Activated CD4-positive, CD25-positive, alpha-beta regulatory T cell treated with anti-CD3 and anti-CD28 coated beads, Interleukin-2, amount 50 U/mL, for 16 hours (primary cell): ENCODE measurements around the gene HORMAD2.

Experiments used
- DNase-seq: peaks from one replicate; pipeline ENCODE4 v3.0.0-alpha.2; 2020; ENCODE audit warnings: low read depth, low spot score

HORMAD2 gene

DNA sequence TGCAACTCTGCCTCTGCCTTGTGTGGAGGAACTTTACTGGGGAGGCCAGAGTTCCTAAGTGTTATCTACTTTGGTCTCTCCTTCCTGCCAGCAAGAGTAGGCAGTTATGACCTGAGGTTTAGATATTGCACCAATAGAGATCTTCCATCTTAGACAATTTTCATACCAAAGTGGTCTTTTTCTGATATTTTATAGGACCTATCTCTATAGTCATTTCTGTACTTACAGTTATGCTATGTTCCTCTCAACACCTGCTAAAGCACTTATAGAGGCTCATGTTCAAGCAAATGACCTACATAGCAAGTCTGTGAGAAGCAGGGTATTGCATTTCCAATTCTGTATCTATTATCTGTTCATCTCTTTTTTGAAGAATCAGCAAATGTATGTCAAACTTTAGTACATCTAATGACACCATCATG is 80.8 kb downstream of the HORMAD2 start:
- no peak for DNase-seq

DNA sequence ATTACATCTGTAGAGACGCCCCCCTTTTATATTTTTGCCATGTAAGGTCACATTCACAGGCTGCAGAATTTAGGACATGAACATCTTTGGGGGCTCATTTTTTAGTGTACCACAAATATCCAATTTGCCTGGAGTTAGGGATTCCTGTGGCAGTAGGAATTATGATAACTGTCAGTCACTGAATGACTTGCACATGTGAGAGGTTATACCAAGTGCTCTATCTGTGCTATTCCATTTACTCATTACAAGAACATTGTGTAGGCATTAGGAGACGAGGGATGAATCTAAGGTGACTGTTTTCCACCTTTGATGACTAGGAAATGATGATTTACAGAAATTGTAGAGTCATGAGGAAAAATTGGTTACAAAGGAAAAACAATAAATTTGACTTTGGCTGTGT is 87.0 kb downstream of the HORMAD2 start:
- DNase-seq = no peak

DNA sequence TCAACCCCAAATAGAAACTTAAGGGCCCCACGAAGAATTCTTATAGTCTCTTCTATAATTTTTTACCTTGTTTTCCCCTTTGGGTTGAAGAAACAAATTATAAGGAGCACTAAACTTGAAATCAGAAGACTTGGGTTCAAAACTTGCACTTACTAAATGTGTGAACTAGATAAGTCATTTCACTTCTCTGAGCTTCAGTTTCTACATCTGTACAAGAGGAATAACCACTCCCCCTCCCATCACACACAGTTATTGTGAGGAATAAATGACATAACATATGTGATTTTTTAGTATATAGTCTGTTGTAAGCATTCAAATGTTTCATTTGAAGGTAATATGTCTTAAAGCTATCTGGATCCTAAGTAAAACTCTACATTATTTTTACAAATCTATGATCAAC is 87.5 kb downstream of the HORMAD2 start:
- no peak for DNase-seq

DNA sequence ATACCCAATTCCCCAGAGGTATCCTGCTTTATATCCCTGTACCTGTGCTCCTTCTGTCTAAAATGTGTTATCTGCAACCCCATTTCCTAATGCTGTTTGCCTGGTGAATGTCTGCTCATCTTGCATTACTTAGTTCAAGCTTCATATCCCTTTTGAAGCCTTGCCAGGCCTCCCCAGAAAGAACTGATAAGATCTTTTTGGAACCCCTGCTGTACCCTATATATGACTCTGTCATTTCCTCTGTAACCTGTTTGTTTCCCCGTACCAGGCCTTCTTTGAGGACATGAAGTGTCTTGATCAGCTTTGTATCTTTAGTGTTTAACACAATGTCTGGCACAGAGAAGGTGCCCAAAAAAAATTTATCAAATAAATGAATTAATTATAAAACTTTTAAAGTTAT is 88.7 kb downstream of the HORMAD2 start:
- DNase-seq = no peak

DNA sequence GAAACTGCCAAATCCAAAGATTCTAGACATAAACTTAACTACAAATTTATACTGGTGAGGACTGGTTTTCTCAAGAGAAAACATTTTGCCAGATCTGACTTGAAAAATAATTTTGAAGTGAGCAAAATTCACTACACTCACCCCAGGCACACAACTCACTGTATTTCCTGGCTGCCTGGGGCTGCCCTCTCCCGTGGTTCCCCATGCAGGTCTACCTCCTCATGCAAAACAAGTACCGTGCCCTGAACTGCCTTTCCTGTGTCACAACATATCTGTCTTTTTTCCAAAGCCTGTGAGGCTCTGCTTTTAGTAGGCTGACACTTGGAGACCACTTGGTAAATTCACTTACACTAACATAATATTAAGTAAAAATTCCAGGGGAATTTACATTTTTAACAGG is 89.9 kb downstream of the HORMAD2 start:
- no peak for DNase-seq

DNA sequence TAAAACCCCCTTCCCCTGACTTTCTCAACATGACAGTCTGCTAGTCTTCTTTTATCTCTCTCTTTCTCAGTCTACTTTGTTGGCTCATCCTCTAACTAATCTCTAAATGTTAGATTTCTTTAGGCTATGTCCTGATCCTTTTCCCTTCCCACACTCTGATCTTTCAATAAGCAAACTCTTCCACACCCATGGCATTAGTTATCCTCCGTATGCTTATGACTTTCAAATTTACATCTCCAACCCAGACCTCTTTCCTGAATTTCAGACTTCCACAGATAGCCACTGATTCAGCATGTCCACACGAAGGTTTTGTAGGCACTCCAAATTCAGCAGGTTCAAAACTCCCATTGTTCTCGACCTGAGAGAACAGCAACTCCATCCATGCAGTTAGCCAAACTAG is 90.7 kb downstream of the HORMAD2 start:
- no peak for DNase-seq

DNA sequence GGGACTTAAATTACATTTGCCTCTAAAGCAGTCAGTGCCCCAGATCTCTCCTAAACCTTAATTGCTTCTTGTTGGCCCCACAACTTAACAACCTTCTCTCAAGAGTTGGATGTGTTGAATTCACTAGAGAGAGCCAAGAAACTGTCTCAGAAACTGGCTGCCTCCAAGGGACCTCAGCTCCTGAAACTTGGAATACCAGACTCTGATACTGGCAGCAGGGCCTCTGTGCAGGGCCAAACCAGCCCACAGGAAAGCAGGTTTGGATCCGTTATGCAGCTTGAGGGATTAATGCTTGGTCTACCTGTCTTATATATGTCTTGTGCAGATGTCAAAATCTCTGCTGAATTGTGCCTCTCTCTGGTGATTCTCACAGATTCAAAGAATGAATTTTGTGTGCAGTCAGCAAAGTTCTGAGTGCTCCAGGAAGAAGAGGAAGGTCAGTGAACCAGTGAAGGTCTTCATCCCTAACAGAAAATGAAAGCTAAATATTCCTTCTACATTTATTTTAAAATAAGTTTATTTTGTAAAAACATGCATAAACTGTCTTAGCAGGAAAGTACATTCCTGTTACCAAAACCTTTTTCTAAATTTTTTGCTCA is 95.5 kb downstream of the HORMAD2 start:
- DNase-seq = no peak

DNA sequence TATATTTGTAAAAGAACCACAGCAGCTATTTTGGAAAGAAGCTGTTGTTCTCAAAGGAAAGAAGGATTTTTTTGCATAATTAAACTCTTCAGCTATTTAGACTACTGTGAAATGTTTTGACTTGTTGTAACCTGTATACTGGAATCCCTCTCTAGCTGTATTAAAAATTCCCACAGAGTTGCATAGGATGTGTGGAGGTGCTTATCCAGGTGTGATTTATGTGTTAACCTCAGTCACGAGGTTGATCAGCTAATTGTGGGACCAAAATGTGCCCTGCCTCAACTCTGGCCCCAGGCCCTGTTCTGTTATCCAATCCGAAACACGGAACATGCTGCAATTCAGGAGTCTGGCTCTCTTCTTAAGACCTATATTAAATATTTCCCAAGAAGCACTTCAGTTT is 96.2 kb downstream of the HORMAD2 start:
- no peak for DNase-seq

DNA sequence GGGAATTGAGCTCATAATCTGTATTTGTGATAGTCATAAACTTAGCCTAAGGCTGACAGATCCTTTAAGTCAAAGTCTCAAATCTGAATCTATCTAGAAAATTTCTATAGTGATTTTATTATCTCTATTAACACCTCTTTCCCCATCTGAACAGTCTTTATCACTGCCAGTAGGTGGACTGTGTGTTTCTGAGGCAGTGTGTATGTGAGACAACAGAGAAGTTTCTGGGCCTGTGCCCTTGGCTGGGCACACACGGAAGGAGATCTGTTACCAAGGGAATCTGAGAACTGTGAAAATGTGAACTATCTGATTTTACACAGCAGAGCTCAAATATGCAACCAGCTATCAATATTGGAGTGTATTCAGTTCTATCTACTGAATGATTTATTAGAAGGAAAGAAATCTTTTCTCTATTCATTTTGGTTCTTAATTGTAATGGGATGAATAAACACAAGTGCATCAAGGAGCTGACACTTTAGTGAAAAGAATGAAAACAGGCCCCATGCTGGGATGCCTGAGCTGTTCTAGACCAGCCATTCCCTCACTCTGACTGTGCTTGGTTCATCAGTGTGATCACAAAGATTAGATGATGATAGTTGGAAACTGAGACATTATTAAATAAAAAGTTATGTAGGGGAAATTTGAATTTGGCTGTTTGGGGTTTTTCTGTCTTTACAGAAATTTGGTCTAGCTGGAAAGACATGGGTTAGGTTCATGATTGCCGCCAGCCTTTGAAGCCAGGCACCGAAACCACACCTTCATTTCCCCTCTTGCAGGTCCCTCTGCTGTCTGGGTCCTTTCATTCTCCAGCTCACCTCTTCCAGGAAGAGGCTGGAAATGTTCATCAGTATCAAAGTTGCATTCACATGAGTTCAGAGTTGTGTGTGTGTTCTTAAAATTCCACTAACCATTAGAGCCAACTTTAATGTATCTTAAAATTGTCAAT is 98.2 kb downstream of the HORMAD2 start:
- DNase-seq = no peak

DNA sequence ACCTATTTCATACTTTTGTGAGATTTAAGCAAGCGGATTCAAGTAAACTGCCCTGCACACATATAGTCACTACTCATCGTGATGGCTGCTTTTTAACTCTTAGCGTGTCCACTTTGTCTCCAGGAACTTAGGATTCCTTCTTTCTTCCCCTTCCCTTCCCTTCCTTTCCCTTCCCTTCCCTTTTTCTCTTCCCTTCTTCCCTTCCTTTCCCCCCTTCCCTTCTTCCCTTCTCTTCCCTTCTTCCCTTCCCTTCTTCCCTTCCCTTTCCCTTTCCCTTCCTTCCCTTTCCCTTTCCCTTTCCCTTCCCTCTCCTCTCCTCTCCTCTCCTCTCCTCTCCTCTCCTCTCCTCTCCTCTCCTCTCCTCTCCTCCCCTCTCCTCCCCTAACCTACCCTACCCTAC is 100.4 kb downstream of the HORMAD2 start:
- DNase-seq = no peak

DNA sequence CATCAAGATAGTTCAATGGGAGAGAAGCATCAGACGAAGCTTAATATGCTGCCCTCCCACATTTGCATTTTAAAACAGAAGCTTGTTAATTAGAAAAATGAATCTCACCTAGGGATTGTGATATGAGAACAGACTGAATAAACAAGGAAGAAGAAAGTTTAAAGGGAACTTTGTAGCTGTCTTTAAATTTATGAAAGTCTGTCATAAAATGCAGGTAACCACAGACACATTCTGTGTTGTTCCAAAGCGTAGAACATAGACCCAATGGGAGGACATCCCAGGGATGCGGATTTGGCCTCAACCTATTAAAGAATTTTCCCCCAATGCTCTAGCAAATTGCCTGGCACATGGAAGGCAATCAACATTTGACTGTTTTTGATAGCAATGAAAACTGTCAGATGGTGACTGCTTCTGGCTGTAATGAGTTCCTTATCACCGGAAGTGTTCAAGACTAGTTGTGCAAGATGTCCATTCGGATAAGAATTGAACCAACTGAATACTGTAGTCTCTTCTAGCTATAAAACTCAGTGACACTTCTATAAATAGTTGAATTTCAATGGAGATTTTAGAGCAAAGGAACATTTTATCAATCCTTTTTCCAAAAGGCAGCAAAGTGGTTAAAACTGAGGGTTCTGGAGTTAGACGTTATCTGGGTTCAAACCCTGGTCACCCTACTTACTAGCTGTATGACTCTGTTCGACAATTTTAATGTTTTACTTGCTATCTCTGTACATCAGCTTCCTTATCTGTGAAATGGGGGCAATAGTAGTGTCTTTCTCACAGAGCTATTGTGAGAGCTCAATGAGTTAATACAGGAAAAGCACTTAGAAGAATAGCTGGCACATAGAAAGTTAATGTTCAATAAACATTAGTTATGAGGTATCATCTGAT is 101.4 kb downstream of the HORMAD2 start:
- no peak for DNase-seq

DNA sequence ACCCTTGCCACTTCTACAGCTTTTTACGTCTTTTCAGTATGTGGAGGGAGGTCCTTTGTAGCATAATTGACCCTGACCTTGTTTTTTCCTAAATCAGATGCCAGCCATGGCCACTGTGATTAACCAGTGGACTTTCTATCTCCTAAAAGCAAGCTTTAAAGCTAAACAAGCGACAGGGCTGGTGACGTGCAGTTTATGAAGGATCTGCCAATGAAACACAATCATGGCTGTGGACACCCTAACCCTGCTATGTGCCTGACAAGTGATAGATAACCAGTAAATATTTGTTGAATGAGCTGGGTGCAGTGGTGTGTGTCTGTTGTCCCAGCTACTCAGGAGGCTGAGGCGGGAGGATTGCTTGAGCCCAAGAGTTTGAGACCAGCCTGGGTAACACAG is 102.1 kb downstream of the HORMAD2 start:
- DNase-seq = no peak

DNA sequence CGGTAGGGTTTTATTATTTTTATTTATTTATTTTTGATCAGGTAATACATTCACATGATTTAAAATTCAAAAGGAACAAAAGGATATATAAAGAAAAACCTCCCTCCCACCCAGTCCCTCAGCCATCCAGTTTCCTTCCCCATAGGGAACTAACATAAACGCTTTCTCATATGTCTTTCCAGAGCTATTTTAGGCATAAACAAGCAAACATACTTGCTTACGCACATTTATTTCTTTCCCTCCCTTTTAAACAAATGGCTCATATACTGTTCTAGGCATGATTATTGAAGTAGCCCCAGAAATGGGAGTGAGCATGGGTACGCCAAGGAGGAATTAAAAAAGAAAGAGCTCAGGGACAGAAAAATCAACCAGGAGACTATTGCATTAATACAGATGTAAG is 102.6 kb downstream of the HORMAD2 start:
- DNase-seq = no peak

DNA sequence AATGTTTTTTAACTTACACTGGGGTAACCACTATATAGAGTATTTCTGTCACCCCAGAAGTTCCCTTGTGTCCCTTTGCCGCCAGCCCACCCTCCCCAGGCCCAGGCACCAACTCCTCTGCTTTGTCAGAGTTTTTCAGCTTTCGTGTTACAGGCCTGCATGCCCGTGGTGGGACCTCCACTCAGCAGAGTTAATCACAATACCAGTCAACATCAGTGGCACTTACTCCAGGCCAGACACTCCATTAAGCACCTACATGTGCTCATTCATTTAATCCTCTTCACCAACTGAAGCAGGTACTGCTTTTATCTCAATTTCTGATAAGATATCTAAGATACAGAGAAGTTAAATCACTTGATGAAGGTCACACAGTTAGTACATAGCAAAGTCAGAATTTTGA is 103.0 kb downstream of the HORMAD2 start:
- DNase-seq = no peak

DNA sequence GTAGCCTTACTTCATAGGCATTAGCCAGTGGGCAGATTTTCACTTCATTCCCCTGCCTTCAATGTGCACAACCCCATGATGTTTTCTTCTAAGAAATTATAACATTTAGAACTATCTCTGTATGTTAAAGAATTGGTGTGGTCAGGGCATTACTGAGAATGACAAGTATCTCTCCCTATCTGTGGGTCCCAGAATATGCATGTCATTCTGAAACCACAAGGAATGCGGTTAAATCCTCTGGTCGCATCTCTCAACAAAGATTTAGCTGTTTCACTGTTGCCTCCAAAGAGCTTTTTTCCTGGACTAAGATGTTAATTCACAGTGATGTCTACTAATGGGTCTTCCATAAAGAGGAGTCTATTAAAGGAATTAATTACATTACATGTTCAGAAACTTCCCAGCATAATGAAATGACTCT is 103.6 kb downstream of the HORMAD2 start:
- DNase-seq = no peak

DNA sequence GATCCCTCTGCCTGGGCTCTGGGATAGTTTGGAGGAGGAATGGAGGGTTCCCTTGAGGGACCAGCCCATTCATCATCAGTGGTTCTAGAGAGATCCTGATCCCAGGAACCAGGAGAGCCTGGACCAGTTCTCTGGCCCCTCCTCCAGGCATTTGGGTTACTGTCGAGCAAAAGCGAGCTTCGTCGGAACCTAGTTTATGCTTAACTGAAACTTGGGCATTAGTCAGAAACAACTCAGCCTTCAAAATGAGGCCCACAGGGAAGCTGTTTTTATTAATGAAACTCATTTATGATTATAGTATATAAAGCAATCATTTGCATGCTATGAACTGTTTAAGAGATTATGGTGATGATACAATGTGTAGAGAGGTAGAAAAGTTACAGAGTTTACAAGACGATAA is 104.9 kb downstream of the HORMAD2 start:
- no peak for DNase-seq

DNA sequence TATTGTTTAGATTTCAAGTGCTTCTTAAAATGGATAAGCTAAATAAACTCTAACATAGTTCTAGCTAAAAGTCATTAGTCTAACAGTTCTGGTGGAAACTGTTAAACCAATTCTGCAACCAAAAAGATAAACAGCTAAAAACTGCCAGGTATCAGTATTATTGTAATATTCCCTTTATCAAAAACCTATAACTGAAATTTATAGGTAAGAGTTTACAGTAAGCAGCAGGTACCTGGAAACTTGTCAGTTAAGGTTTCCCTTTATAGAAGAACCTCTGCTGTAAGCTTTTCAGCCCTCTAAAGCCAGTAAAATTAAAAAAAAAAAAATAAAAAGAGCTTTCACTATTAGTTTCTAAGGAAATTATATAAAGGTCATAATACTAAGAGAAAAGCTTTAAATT is 105.3 kb downstream of the HORMAD2 start:
- DNase-seq = no peak

DNA sequence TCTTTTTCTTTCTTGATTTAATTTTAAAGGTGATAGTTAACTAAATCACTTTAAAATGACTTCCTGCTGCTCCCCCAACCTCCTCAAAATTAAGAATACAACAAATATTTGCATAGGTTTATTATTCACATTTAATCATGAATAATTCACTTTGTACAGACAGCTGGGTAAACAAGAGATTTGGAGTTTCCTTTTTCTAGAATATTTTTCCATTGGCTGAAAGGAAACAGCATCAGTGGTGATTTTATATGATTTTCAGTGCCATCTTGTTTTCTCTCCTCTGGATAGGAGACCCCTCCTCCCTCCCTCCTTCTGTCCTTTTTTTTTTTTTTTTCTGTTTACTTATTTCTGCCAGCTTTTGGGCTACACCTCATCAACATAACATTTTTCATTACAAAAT is 105.8 kb downstream of the HORMAD2 start:
- DNase-seq = no peak

DNA sequence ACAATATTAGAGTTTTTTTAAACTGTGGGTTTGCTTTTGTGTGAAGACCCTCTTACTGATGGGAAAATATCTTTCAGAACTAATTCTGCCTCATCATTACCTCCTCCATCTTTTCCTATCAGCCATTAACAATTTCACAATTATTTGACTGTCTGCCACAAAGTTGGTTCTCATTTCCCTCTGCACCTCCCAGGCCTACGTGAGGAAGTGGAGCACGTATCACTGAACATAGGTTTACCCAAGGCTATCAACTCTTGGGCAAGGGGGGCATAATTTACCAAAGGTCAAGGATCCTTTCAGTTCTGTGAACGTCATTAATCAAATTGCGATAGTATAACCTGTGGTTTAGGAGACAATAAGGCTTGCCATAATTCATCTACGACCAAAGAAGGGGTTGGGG is 106.2 kb downstream of the HORMAD2 start:
- DNase-seq = no peak

DNA sequence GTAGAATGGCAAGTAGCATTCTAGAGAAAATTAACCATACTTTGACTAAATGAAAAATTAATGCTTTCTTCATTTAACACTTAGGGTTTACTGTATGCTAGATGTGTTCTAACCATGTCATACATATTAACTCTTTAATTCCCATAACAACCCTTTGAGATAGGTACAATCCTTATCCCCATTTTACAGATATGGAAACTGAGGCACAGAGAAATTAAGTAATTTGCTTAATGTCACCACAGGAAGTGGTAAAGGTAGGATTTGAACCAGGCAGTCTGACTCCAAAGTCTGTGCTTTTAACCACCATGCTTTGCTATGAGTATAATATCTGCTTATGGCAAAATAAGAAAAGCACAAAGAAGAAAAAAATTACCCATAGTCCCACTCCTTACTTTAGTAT is 106.8 kb downstream of the HORMAD2 start:
- DNase-seq = no peak

DNA sequence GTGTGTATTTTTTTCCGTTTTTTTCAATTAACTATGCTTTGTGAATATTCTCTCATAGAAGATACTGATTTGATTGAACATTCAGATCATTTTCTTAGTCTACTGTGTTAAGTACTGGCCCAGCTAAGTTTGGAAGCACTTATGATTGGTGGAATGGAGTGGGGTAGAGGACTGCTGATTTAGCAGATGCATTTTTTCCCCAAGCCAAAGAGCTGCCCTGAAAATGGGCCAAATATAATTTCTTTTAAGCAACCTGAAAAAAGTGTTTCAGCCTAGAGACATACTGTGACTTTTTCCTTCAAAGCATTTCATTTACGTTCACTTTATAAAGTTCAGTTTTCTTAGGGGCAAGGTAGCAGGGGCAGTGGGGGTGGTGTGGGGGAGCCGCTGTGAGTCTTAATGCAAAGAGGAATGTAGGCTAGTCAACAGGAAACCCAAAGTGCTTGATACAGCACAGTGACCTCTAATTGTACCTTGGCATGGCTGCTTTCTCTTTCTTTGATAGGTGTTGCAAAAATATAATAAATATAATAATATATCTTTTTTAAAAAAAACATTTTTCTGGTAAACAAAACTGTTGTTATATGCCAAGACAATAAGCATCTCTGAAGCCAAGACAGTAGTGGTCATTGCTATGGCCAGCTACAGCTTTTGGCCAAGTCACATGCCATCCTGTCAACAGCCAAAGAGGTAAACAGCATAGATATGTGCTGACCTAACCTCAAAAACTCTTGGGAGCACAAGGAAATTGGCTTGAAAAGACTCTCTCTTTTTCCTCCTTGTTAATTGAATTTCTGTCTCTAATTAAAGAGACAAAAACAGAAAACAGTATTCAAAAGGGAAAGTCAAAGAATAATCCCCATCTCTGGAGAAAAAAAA is 107.5 kb downstream of the HORMAD2 start:
- no peak for DNase-seq
